Liver (tissue), 3 donors: ENCODE measurements around the gene ADCY10.
"Not testable (repeated sequence)": the region's sequence is repeated elsewhere in the genome, so short reads cannot be mapped to it uniquely, and the experiment has no call there.

Experiments used
- HNF4G ChIP-seq: IDR thresholded peaks from 2 replicates; pipeline ENCODE4 v1.6.1; 2016; ENCODE audit warnings: antibody characterized with exemption
- JUND ChIP-seq, 2 donors: IDR thresholded peaks; 2 replicates each; pipeline ENCODE4 v1.6.1; 2016; ENCODE audit warnings: antibody characterized with exemption in 2 of 2
- REST ChIP-seq: IDR thresholded peaks from 2 replicates; pipeline ENCODE4 v1.6.1; 2016; ENCODE audit warnings: antibody characterized with exemption, mild to moderate bottlenecking
- TAF1 ChIP-seq: conservative IDR thresholded peaks from 2 replicates; pipeline ENCODE4 v1.6.1; 2016; ENCODE audit warnings: antibody characterized with exemption, mild to moderate bottlenecking
- TF ChIP-seq, protein P1 (sequence below): fragments of 150-350 bp; IDR thresholded peaks from 2 replicates; pipeline ENCODE4 v1.5.1; 2017; ENCODE audit warnings: improper control_type of control experiment, low read depth, low read length; ENCODE audit not compliant: missing input control
- TF ChIP-seq, protein P2 (sequence below): IDR thresholded peaks from 2 replicates; pipeline ENCODE4 v1.6.1; 2016; ENCODE audit warnings: antibody characterized with exemption
- TF ChIP-seq, protein P3 (sequence below): IDR thresholded peaks from 2 replicates; pipeline ENCODE4 v1.6.1; 2016; ENCODE audit warnings: antibody characterized with exemption
- donor health status: healthy.
- donor health status: healthy.

- TF ChIP-seq, protein P1, sequence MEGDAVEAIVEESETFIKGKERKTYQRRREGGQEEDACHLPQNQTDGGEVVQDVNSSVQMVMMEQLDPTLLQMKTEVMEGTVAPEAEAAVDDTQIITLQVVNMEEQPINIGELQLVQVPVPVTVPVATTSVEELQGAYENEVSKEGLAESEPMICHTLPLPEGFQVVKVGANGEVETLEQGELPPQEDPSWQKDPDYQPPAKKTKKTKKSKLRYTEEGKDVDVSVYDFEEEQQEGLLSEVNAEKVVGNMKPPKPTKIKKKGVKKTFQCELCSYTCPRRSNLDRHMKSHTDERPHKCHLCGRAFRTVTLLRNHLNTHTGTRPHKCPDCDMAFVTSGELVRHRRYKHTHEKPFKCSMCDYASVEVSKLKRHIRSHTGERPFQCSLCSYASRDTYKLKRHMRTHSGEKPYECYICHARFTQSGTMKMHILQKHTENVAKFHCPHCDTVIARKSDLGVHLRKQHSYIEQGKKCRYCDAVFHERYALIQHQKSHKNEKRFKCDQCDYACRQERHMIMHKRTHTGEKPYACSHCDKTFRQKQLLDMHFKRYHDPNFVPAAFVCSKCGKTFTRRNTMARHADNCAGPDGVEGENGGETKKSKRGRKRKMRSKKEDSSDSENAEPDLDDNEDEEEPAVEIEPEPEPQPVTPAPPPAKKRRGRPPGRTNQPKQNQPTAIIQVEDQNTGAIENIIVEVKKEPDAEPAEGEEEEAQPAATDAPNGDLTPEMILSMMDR: not testable (repeated sequence)
- TF ChIP-seq, protein P2, sequence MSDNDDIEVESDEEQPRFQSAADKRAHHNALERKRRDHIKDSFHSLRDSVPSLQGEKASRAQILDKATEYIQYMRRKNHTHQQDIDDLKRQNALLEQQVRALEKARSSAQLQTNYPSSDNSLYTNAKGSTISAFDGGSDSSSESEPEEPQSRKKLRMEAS: not testable (repeated sequence)
- not testable (repeated sequence) for TF ChIP-seq REST; TAF1; HNF4G; JUND (IDR thresholded peaks at IDR 0.05)
- TF ChIP-seq, protein P3, sequence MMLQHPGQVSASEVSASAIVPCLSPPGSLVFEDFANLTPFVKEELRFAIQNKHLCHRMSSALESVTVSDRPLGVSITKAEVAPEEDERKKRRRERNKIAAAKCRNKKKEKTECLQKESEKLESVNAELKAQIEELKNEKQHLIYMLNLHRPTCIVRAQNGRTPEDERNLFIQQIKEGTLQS: not testable (repeated sequence)
Measured at GRCh38 chr1:167866739-167867414, 47.1 kb downstream of the ADCY10 start.
